Tongue (tissue), 2 donors: ENCODE measurements around the gene MDM4. TPM values are rescaled to one million over a fixed set of nuclear protein-coding genes. Genes with fewer than 3 reads are reported as not detected.
A peak's percentile ranks its signal among the peaks of the same experiment; 100 is the strongest.

ENCODE experiments used
- small RNA-seq: library from RNA; depleted of rRNA; stranded (forward); fragments of <200 nt; gene quantifications from one replicate; pipeline ENCODE3, GENCODE V24; 2014; ENCODE audit warnings: low replicate concordance
- total RNA-seq: library from RNA; depleted of rRNA; stranded (reverse); fragments of >200 nt; gene quantifications from one replicate; pipeline ENCODE4 v1.2.3, GENCODE V29; 2014

MDM4 gene
- total RNA-seq, 1 donor from 2014 or later, result 75.3 TPM

Small RNA genes lying within 50 kb of the gene (small RNA-seq; reads per million reads assigned to genes)
- gene RNA5SP74, result 16.9 reads per million, percentile 94 among the genes with 10 or more reads in this experiment

Other genes starting within 250 kb of the MDM4 start
- gene PLEKHA6, start 156.5 kb upstream of the MDM4 start, total RNA-seq, result 4.4 TPM
- gene PPP1R15B, start 104.6 kb upstream of the MDM4 start, total RNA-seq, result 45.1 TPM
- gene PIK3C2B, start 21.6 kb upstream of the MDM4 start, total RNA-seq, result 32.3 TPM
- 1.5 TPM for gene LRRN2, start 169.3 kb downstream of the MDM4 start, total RNA-seq